CD4-positive, alpha-beta T cell treated with Interleukin-2 at 100 ng/mL for 4 hours (primary cell): ENCODE data around the gene PABPN1.
"Not testable (repeated sequence)": the region's sequence is repeated elsewhere in the genome, so short reads cannot be mapped to it uniquely, and the experiment has no call there.

Experiments used
- DNase-seq: peaks from one replicate; pipeline ENCODE4 v3.0.0-alpha.2; 2020; ENCODE audit warnings: low spot score

PABPN1 gene

DNA sequence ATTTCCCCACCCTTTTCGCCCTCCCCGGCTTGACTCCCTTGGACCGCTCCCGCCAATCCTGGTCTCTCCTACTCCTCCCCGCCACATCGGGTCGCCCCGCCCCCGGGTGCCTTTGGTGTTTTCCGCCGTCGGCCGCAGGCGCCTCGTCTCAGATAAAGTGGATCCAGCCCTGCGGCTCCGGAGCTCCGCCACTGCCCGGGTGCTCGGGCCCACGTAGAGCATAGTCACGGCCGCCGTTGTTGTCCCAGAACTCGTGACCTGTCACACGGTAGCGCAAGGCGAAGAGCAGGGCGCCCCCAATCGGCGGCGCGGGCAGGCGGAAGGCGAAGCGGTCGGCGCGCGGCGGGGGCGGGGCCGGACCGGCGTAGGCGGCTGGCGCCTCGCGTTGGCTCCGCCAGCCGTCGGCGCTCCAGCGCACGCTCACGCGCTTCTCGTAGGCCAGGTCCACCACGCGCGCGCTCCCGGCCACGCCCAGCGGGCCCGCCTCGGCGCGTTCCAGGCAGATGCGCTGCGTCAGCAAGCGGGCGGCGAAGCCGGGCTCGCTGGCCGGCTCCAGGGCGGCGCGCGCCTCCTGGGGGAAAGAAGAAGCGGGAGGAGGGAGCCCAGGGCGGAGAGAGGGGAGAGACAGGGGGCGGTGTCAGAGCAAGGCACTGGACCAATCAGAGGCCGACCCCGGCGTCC lies 19.8 kb upstream of the PABPN1 start:
- peak; percentile 97 for DNase-seq

DNA sequence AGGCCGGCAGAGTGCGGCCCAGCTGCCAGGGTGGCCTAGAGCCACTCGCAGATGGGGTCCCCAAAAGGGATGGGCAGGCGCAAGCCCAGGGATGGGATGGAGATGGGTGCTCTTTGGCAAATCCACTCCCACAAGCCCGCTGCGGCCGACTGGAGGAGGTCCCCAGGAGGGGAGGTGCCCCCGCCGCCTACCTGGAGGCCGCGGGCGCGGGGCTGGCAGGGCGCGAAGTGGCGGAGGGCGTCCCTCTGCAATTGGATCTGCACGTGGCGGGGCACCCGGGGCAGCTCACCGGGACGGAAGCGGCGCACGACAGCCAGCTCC lies 19.3 kb upstream of the PABPN1 start:
- no peak for DNase-seq

DNA sequence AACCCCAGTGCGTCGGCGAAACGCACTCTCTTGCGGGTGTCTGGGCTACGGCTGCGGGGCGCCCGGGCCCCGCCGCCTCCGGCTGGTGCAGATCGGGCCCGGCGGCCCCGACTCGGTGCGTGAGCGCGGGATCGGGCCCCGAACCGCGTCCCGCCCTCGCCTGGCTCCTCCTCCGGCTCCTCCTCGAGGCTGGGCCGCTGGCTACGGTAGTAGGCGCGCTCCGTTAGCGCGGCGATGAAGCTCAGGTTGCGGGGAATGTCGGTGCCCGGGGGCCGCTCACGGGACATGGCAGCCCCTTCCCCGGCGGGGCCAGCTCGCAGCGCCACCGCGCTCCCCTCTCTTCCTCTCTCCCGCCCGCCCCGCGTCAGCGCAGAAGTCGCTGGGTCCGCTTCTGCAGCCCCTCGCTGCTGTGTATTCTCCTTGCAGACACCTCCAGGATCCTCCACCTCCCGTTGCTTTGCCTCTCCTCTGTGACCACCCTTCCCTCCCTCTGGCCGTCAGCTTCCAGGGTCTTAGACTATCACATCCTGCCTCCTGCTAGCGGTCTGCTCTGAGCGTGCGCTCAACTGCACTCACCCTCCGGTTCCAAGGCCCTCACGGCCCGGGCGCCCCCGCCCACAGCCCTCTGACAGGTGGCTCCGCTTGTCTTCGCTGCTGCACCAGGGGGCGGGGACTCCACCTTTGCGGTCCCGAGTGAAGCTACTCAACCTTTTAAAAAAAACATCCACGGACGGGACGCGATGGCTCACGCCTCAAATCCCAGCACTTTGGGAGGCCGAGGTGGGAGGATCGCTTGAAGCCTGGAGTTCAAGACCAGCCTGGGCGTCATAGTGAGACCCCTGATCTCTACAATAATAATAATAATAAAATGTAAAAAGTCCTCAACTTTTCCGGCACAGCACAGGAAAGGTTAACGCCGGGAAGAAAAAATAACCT lies 18.7 kb upstream of the PABPN1 start, which contains the start of gene PPP1R3E:
Gene PPP1R3E, minus strand, starts transcription at position 570 of the 936 bp plus-strand sequence. Its CDS starts 283 bp downstream, at position 287.
- peak; percentile 84 for DNase-seq

DNA sequence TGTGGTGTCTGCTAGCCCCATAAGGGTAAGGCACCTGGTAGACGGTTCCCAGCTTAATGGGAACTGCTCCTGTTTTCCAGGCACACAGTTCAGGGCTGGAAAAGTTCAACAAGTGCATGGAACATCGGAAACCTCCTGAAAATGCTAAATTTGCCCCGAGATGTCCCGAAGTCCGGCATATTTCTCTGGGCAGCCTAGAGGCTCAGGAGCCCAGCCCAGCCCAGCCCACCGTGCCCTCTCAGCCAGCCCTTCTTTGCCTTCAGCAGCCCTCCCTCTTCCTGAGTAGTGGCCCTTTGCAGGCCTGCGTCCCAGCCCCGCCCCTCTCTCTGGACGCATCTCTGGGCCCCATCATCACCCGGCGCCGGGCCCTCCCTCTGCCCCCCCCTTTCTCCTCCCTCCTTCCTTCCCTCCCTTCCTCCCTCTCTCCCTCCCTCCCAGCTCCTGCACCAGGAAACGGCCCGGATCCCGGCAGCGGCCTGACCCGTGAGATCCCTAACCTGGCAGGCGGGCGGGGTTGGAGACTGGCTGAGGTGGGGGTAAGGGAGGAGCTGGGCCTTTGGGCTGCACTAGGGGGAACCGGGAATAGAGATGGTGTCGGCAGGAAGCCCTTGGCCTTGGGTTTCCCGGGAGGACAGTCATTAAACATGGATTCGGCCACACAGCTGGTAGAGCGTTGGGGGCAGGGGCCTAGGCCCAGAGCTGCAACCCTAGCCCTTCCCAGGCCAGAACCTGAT lies 14.7 kb upstream of the PABPN1 start, which contains the start of gene BCL2L2:
Gene BCL2L2, plus strand, starts transcription at position 422 of the 734 bp plus-strand sequence. CDS start 935 bp downstream, outside the sequence.
- DNase-seq: no peak

DNA sequence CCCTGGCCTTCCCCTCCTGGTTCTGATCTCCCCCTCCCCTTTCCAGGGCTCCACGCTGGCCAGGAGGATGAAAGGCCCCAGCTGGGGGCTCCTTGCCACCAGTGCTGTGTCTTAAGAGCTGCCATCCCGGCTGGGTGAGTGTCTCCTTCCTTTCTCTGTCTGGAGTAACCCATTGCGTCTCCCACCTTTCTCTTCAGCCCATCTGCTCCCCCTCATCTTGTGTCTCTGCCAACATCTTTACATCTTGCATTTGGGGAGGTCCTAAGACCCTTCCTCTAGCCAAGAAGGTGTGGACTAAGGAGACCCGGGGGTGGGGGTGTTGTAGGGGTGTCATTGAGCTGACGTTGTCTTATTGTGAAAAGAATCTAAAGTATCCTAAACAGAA lies 14.1 kb upstream of the PABPN1 start:
- no peak for DNase-seq

DNA sequence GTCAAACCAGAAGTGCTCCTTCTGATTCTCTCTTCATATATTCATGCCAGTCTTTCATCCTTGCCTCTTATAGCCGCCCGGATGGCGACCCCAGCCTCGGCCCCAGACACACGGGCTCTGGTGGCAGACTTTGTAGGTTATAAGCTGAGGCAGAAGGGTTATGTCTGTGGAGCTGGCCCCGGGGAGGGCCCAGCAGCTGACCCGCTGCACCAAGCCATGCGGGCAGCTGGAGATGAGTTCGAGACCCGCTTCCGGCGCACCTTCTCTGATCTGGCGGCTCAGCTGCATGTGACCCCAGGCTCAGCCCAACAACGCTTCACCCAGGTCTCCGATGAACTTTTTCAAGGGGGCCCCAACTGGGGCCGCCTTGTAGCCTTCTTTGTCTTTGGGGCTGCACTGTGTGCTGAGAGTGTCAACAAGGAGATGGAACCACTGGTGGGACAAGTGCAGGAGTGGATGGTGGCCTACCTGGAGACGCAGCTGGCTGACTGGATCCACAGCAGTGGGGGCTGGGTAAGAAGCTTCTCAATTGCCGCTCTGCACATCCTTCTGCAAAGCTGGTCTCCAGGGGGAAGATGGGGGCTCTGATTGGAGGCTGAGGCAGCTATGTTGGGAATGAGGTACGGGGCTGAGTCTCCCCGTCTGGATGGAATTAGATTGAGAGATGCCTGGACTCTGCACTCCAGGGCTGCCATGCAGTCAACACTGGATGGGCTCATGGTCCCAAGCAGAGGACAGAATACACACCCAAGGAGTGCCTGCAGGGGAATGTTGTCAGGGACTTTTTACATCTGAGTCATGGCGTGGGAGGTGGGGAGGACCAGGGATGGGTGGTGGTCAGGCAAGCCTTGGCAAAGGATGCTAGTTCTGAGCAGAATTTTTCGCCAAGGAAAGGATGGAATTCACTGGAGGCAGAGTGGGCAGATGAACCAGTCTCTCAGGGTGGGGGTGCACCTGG lies 13.3 kb upstream of the PABPN1 start:
- no peak for DNase-seq

DNA sequence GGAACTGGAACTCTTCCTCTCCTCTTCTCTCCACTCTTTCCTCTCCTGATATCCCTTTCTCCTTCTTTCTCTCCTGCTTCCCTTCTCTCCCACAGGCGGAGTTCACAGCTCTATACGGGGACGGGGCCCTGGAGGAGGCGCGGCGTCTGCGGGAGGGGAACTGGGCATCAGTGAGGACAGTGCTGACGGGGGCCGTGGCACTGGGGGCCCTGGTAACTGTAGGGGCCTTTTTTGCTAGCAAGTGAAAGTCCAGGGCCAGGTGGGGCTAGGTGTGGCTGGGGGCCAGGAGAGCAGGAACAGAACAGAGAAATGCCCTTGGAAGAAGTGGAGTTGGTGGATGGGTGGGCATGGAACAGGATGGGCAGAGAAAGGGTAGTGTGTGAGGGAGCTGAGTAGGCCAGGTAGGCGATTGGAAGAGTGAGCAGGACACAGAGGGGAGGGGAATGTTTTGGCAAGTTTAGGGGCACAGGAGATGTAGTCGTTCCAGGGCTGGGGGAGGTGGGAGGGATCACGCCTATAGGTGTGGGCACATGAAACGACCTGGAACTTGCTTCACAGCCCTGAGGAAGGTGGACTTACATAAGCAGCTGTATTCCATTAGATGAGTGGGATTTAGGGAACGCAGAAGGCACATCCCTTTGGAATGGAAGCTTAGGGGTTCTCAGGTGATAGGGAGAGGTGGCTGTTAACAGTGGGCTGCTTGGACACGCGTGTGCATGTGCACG lies 12.4 kb upstream of the PABPN1 start:
- no peak for DNase-seq

DNA sequence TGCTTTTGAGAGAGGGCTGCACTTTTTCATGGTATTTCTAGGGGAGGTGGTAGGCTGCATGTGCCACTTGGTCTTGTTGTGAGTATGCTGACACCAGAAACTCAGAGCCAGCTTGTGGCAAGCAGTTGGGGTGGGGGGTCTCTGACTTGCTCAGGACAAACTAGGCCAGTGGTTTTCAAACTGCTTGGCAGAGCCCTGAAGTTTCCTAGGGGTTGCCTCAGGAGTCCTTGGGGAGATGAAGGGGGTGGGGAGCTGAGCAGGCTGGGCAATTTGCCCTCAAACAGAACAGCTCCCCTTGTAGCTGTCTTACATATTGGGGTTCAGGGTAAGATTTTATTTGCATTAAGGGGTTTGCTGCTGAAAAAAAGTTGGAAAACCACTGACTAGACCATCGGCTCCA lies 10.7 kb upstream of the PABPN1 start:
- DNase-seq: no peak

DNA sequence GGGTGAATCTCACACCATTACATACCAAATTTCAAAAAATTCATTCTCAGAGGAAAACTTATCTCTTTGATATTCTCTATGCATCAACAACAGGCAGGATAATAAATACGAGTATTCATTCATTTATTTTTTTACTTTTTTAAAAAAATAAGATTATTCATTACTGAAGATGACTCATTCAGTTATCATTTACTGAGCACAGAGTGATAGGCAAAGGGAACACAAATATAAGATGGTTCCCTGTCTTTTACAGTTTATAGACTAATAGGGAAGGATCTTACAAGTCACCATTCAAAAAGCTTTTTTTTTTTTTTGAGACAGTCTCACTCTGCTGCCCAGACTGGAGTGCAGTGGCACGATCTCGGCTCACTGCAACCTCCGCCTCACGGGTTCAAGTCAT lies 5.0 kb upstream of the PABPN1 start:
- no peak for DNase-seq

DNA sequence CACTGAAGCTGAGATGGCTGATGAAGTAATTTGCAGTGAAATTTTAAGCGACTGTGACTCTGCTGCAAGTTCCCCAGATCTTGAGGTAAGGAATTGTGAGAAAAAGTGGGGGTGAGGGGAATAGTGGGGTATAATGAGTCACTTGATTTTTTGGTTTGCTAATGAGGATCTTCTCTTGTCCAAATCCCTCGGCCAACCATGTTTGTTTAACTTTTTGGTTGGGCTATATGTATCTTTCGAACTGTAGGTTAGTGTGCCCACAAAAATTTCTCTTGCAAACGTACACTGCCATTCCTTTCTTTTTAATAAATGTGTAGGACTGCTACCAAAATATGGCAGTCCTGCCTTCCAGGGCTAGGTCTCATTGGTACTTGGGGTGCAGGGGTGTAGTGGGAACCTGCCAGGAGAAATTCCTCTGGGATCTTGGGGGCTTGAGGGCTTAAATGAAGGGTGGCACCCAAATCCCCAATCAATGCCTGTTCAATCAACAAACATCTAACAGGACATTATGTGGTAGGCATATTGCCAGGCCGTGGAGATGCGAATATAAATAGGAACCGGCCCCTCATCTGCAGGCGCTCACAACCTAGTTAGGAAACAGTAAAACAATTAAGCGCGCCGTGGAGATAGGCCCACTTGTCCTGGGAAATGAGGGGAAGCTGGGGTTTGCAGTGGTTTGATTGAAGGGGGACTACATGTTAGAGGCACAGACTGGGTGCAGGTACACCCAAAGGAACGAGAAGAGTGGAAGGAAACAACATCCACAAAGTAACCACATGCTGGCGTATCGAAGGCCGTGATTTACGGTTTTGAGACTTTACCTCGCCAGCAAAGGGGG lies 1.3 kb upstream of the PABPN1 start:
- no peak for DNase-seq

DNA sequence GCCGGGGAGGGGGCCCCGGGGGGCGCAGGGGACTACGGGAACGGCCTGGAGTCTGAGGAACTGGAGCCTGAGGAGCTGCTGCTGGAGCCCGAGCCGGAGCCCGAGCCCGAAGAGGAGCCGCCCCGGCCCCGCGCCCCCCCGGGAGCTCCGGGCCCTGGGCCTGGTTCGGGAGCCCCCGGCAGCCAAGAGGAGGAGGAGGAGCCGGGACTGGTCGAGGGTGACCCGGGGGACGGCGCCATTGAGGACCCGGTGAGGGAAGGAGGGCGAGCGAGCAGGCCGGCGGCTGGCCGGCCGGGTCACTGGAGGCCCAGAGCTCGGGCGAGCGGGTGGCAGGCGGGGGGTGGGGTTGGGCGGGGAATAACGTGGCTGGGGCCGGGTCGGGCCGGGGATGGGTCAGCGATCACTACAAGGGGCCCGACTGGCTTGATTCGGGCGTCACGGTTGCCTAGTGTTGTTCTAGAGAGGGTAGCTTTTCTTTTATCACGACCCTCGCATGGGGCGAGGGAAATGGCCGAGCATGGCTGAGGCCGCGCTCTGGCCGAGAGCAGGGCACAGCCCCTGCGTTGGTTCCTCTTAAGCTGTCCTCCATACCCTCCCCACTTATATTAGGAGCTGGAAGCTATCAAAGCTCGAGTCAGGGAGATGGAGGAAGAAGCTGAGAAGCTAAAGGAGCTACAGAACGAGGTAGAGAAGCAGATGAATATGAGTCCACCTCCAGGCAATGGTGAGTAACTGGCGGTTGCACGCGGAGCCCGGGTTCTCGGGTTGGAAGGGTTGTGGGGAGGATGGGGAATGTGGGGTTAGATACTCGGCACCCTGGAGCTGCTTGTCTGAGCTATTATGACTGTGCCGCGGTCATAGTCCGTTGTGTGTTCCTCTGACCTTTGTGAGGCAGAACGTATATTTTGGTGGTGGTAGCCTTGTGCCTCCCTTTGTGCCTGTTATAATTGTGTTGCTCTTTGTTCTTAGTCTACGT lies 603 bp downstream of the PABPN1 start:
- peak; percentile 45 for DNase-seq

DNA sequence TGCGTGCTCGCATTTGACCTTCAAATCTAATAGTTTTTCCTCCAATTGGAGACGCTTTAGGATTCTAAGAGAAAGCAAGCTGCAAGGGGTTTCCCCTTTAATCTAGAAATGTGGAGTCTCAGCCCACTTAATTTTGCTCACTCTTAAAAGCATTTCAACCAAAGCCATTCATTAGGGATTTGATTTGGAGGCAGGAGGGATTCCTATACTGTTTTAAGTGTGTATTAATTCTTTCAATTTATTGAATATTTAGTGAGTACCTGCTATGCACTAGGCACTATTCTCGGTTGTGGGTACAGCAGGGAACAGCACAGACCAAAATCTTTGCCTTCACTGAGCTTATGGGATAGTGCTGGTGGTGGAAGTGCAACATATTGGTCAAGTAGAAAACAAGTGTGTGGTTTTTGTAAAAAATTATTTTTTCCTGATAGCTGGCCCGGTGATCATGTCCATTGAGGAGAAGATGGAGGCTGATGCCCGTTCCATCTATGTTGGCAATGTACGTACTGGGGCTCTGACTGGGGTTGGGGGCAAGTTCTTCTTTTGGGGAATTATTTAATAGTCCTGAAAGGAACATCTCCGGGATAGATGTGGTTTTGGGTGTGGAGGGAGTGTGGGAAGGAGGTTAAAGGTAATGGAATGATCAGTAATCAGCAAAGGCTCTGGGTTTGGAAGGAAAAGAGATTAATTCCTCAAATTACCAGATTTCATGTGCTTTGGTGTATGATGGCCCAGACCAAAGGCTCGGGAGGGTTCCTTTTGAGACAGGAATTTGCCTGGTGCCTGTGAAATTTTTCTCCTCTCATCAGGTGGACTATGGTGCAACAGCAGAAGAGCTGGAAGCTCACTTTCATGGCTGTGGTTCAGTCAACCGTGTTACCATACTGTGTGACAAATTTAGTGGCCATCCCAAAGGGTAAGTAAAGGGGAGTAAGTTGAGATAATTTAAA lies 1.6 kb downstream of the PABPN1 start:
- no peak for DNase-seq

DNA sequence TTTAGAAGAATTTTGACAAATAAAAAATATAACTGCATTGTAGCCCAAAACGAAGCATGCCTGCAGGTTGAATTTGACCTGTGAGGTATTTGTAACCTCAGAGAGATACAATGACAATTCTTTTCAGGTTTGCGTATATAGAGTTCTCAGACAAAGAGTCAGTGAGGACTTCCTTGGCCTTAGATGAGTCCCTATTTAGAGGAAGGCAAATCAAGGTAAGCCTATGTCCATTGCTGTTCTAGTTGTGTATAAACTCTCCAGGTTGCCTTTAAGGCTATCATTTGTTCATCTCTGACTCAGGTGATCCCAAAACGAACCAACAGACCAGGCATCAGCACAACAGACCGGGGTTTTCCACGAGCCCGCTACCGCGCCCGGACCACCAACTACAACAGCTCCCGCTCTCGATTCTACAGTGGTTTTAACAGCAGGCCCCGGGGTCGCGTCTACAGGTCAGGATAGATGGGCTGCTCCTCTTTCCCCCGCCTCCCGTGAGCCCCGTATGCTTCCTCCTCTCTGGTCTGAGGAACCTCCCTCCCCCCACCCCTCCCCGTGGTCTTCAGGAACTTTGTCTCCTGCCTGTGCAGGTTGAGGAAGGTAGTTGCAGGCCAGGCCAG lies 2.7 kb downstream of the PABPN1 start:
- no peak for DNase-seq

DNA sequence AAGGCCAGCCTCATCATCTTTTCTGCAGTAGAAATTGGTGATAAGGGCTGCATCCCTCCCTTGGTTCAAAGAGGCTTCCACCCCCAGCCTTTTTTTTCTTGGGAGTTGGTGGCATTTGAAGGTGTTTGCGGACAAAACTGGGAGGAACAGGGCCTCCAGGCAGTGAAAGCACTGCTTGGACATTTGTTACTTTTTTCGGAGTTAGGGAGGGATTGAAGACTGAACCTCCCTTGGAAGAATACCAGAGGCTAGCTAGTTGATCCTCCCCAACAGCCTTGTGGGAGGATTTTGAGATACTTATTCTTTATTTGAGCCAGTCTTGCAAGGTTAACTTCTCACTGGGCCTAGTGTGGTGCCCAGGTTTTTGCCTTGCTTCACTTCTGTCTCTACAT lies 3.2 kb downstream of the PABPN1 start:
- DNase-seq: no peak

DNA sequence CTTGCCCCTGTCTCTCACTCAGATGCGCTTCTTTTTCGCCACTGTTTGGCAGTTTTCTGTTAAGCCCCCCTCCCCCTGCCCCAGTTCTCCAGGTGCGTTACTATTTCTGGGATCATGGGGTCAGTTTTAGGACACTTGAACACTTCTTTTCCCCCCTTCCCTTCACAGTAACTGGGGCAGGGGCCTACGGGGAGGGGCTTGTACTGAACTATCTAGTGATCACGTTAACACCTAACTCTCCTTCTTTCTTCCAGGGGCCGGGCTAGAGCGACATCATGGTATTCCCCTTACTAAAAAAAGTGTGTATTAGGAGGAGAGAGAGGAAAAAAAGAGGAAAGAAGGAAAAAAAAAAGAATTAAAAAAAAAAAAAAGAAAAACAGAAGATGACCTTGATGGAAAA lies 3.7 kb downstream of the PABPN1 start:
- no peak for DNase-seq

DNA sequence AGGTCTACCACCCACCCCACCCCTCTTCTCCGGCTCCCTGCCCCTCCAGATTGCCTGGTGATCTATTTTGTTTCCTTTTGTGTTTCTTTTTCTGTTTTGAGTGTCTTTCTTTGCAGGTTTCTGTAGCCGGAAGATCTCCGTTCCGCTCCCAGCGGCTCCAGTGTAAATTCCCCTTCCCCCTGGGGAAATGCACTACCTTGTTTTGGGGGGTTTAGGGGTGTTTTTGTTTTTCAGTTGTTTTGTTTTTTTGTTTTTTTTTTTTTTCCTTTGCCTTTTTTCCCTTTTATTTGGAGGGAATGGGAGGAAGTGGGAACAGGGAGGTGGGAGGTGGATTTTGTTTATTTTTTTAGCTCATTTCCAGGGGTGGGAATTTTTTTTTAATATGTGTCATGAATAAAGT lies 4.5 kb downstream of the PABPN1 start:
- DNase-seq: not testable (repeated sequence)
